HG03095 (cell line): ENCODE measurements around the gene ZNF396.

Experiments
- ATAC-seq: cut with Tn5 transposase; IDR thresholded peaks from one replicate; pipeline ENCODE4 v1.9.1; 2021; ENCODE audit warnings: moderate library complexity; ENCODE audit not compliant: unreplicated experiment

Gene ZNF396

GRCh38 chr18:35386600-35387100, 9.5 kb upstream of the ZNF396 start:
- ATAC-seq, result peak; percentile 68

- no peak for ATAC-seq
These were observed 6.0 kb upstream of the ZNF396 start for GRCh38 chr18:35383136-35383535.

GRCh38 chr18:35379421-35379820, 2.3 kb upstream of the ZNF396 start:
- no peak for ATAC-seq

- ATAC-seq, result no peak
These were observed 1.4 kb upstream of the ZNF396 start for GRCh38 chr18:35378574-35378896.

GRCh38 chr18:35377875-35378573, 887 bp upstream of the ZNF396 start:
- no peak for ATAC-seq

- peak; percentile 67 for ATAC-seq
These were observed 770 bp downstream of the ZNF396 start for GRCh38 chr18:35376393-35376741.

- ATAC-seq, result no peak
These were observed 2.4 kb downstream of the ZNF396 start for GRCh38 chr18:35374708-35375107.

- no peak for ATAC-seq
These were observed 5.5 kb downstream of the ZNF396 start for GRCh38 chr18:35371412-35372195.

GRCh38 chr18:35369126-35369525, 8.0 kb downstream of the ZNF396 start:
- no peak for ATAC-seq

GRCh38 chr18:35368595-35368994, 8.5 kb downstream of the ZNF396 start:
- ATAC-seq, result no peak

GRCh38 chr18:35362531-35362930, 14.6 kb downstream of the ZNF396 start:
- no peak for ATAC-seq

- no peak for ATAC-seq
These were observed 15.4 kb downstream of the ZNF396 start for GRCh38 chr18:35361570-35362321.

GRCh38 chr18:35355140-35355618, 22.0 kb downstream of the ZNF396 start:
- ATAC-seq, result peak; percentile 86

- no peak for ATAC-seq
These were observed 24.4 kb downstream of the ZNF396 start for GRCh38 chr18:35352778-35353177.

GRCh38 chr18:35352283-35352682, 24.9 kb downstream of the ZNF396 start:
- no peak for ATAC-seq

- ATAC-seq, result no peak
These were observed 29.1 kb downstream of the ZNF396 start for GRCh38 chr18:35348001-35348400.

- no peak for ATAC-seq
These were observed 31.2 kb downstream of the ZNF396 start for GRCh38 chr18:35345950-35346349.

- no peak for ATAC-seq
These were observed 31.6 kb downstream of the ZNF396 start for GRCh38 chr18:35345460-35345921.

GRCh38 chr18:35344736-35345459, 32.2 kb downstream of the ZNF396 start:
- ATAC-seq, result no peak

- peak; percentile 92 for ATAC-seq
These were observed 33.0 kb downstream of the ZNF396 start, which contains the start of gene ZNF24 for GRCh38 chr18:35343936-35344735. Gene ZNF24 (minus strand): TSS chr18:35344420. CDS start chr18:35340650, 3,770 bp downstream.
